Common myeloid progenitor, CD34-positive (primary cell): ENCODE data around the gene MBNL1.

ENCODE experiments used
- CTCF ChIA-PET: fragments of 350-600 bp; sonication (Branson Sonifier 250); formaldehyde crosslinking; loops from one replicate; lab custom pipeline; 2021; ENCODE audit warnings: antibody characterized with exemption; lab: Charles Lee
- POLR2A ChIA-PET: fragments of 350-600 bp; sonication (Branson Sonifier 250); formaldehyde crosslinking; loops from one replicate; lab custom pipeline; 2021; ENCODE audit warnings: antibody characterized with exemption; lab: Charles Lee
- DNase-seq, 3 donors: peaks; one replicate each; pipeline versions ENCODE4 v3.0.0 to v3.0.0-alpha.2; 2013
- H3K27ac ChIP-seq, 2 experiments: 1 replicate in 1 of 2; 2 replicates in 1 of 2; pipeline ENCODE4 v1.7.0; 2013; ENCODE audit warnings: inconsistent platforms in 2 of 2, low read length in 2 of 2, mild to moderate bottlenecking in 2 of 2, low read depth in 1 of 2, moderate library complexity in 1 of 2; ENCODE audit not compliant: severe bottlenecking in 2 of 2, insufficient read depth in 1 of 2, poor library complexity in 1 of 2
- H3K27me3 ChIP-seq, 5 experiments: replicated peaks in 2 of 5; 1 replicate in 3 of 5; 2 replicates in 2 of 5; pipeline versions ENCODE4 v1.6.1 to v1.7.0; 2013; ENCODE audit warnings: low read length in 4 of 5, mild to moderate bottlenecking in 2 of 5, moderate library complexity in 2 of 5, inconsistent platforms in 1 of 5; ENCODE audit not compliant: insufficient read depth in 5 of 5, control insufficient read depth in 4 of 5
- H3K36me3 ChIP-seq, 4 experiments: 1 replicate in 2 of 4; 2 replicates in 2 of 4; pipeline versions ENCODE4 v1.6.1 to v1.7.0; 2013; ENCODE audit warnings: low read length in 3 of 4, control low read depth in 1 of 4, mild to moderate bottlenecking in 1 of 4; ENCODE audit not compliant: control insufficient read depth in 4 of 4, insufficient read depth in 4 of 4
- H3K4me1 ChIP-seq, 4 experiments: 1 replicate in 3 of 4; 2 replicates in 1 of 4; pipeline versions ENCODE4 v1.6.1 to v1.7.1; 2013; ENCODE audit warnings: low read length in 3 of 4, mild to moderate bottlenecking in 3 of 4, control low read depth in 1 of 4, inconsistent platforms in 1 of 4, moderate library complexity in 1 of 4; ENCODE audit not compliant: control insufficient read depth in 4 of 4, insufficient read depth in 4 of 4; ENCODE audit errors: control extremely low read depth in 1 of 4
- H3K4me3 ChIP-seq, 7 experiments: 1 replicate in 4 of 7; 2 replicates in 3 of 7; pipeline versions ENCODE4 v1.5.1 to v1.7.0; 2013; ENCODE audit warnings: mild to moderate bottlenecking in 7 of 7, low read length in 6 of 7, moderate library complexity in 6 of 7, inconsistent platforms in 2 of 7, low read depth in 2 of 7, control low read depth in 1 of 7; ENCODE audit not compliant: insufficient read depth in 4 of 7, control insufficient read depth in 1 of 7; ENCODE audit errors: extremely low read depth in 1 of 7
- H3K9me3 ChIP-seq, 5 experiments: 1 replicate in 4 of 5; 2 replicates in 1 of 5; pipeline versions ENCODE4 v1.6.1 to v1.7.1; 2013; ENCODE audit warnings: low read length in 4 of 5, mild to moderate bottlenecking in 2 of 5, inconsistent platforms in 1 of 5, low read depth in 1 of 5, moderate library complexity in 1 of 5; ENCODE audit not compliant: control insufficient read depth in 4 of 5, insufficient read depth in 2 of 5; ENCODE audit errors: control extremely low read depth in 1 of 5
- WGBS: methylation state at CpG from one replicate; pipeline ENCODE4 v1.1.5; 2013; ENCODE audit not compliant: insufficient coverage; 5-methylcytosine and 5-hydroxymethylcytosine counted together

The MBNL1 gene

GRCh38 chr3:152284906-152285305 lies 16.2 kb downstream of the MBNL1 start:
- WGBS = no CpG with 5 or more reads among the region's 3 CpGs
- Histone ChIP-seq H3K36me3 (peaks cover 0 to 21% (median 1%) of the 10 kb centered on the region in 4 experiments), H3K4me3 (peak overlapping the region in 2 of 7 experiments; percentile 38 to 53), H3K27ac (peak overlapping the region in 1 of 2 experiments; percentile 55), H3K9me3 (no peaks in the 10 kb centered on the region), H3K4me1 (peaks cover 37 to 83% (median 58%) of the 10 kb centered on the region in 4 experiments), H3K27me3 (no peaks in the 10 kb centered on the region)
- ChIA-PET POLR2A (no interaction called here), CTCF (interaction anchor here (0.8 to 2.9 kb wide), 7 partner anchors 11 to 100 kb away, joined by 3 to 10 read pairs (median 3); no protein-coding TSS in a partner anchor)
- DNase-seq = no peak

GRCh38 chr3:152285509-152285908 lies 16.8 kb downstream of the MBNL1 start:
- peak overlapping the region in 1 of 7 experiments; percentile 53 for H3K4me3 ChIP-seq
- no peaks in the 10 kb centered on the region for H3K9me3 ChIP-seq
- peaks cover 35 to 83% (median 57%) of the 10 kb centered on the region in 4 experiments for H3K4me1 ChIP-seq
- 93% methylated on average over 4 of the region's 5 CpGs for WGBS
- peaks cover 0 to 16% (median 1%) of the 10 kb centered on the region in 4 experiments for H3K36me3 ChIP-seq
- H3K27me3 ChIP-seq = no peaks in the 10 kb centered on the region
- H3K27ac ChIP-seq = no peak overlapping the region
- DNase-seq = no peak
- ChIA-PET CTCF (interaction anchor here (0.7 to 2.9 kb wide), 6 partner anchors 12 to 48 kb away, joined by 3 to 10 read pairs (median 4); no protein-coding TSS in a partner anchor), POLR2A (no interaction called here)

- Histone ChIP-seq H3K27me3 (no peaks in the 10 kb centered on the region), H3K27ac (peak overlapping the region in 1 of 2 experiments; percentile 46), H3K36me3 (peaks cover 0 to 13% (median 1%) of the 10 kb centered on the region in 4 experiments), H3K9me3 (no peaks in the 10 kb centered on the region), H3K4me3 (peak overlapping the region in 2 of 7 experiments; percentile 5 to 39), H3K4me1 (peaks cover 41 to 83% (median 55%) of the 10 kb centered on the region in 4 experiments)
- ChIA-PET POLR2A (no interaction called here), CTCF (interaction anchor here (0.9 to 1.7 kb wide), 3 partner anchors 9 to 22 kb away, joined by 3 to 4 read pairs (median 3); no protein-coding TSS in a partner anchor)
- no peak for DNase-seq
- 38% methylated on average over 3 of the region's 6 CpGs for WGBS
Measured at GRCh38 chr3:152287898-152288576, 19.3 kb downstream of the MBNL1 start.

GRCh38 chr3:152288681-152289080 lies 20.0 kb downstream of the MBNL1 start:
- H3K27ac ChIP-seq = peak overlapping the region in 1 of 2 experiments; percentile 32
- no peaks in the 10 kb centered on the region for H3K27me3 ChIP-seq
- H3K9me3 ChIP-seq = no peaks in the 10 kb centered on the region
- H3K36me3 ChIP-seq = peaks cover 0 to 9% (median 1%) of the 10 kb centered on the region in 4 experiments
- ChIA-PET CTCF (interaction anchor here (0.9 to 1.7 kb wide), 2 partner anchors 8 to 21 kb away, joined by 3 to 4 read pairs; no protein-coding TSS in a partner anchor), POLR2A (no interaction called here)
- no peak overlapping the region for H3K4me3 ChIP-seq
- no peak for DNase-seq
- H3K4me1 ChIP-seq = peaks cover 37 to 82% (median 54%) of the 10 kb centered on the region in 4 experiments
- WGBS = no CpG with 5 or more reads among the region's 1 CpG

- ChIA-PET POLR2A (no interaction called here), CTCF (interaction anchor here (2.7 kb wide), 1 partner anchor 13 kb away, joined by 8 read pairs; no protein-coding TSS in a partner anchor)
- no CpG with 5 or more reads among the region's 3 CpGs for WGBS
- H3K4me3 ChIP-seq = no peak overlapping the region
- H3K27ac ChIP-seq = no peak overlapping the region
- no peak for DNase-seq
- peaks cover 0 to 9% (median 1%) of the 10 kb centered on the region in 4 experiments for H3K36me3 ChIP-seq
- H3K4me1 ChIP-seq = peaks cover 29 to 73% (median 47%) of the 10 kb centered on the region in 4 experiments
- H3K27me3 ChIP-seq = no peaks in the 10 kb centered on the region
- H3K9me3 ChIP-seq = no peaks in the 10 kb centered on the region
Measured at GRCh38 chr3:152289708-152290107, 21.0 kb downstream of the MBNL1 start.

GRCh38 chr3:152290374-152290773 lies 21.6 kb downstream of the MBNL1 start:
- peaks cover 33 to 74% (median 45%) of the 10 kb centered on the region in 4 experiments for H3K4me1 ChIP-seq
- peak overlapping the region in 1 of 7 experiments; percentile 43 for H3K4me3 ChIP-seq
- ChIA-PET CTCF (interaction anchor here (0.7 to 2.7 kb wide), 5 partner anchors 9 to 47 kb away, joined by 3 to 14 read pairs (median 5); no protein-coding TSS in a partner anchor), POLR2A (no interaction called here)
- H3K9me3 ChIP-seq = no peaks in the 10 kb centered on the region
- DNase-seq = no peak
- no peak overlapping the region for H3K27ac ChIP-seq
- H3K36me3 ChIP-seq = peaks cover 0 to 9% (median 0%) of the 10 kb centered on the region in 4 experiments
- H3K27me3 ChIP-seq = no peaks in the 10 kb centered on the region
